GM12873 (cell line): ENCODE data around the gene LRP1B.

Experiments used
- CTCF ChIP-seq: IDR thresholded peaks from 2 replicates; pipeline ENCODE4 v1.5.1; 2012; ENCODE audit warnings: low read depth, mild to moderate bottlenecking, moderate library complexity, low read length, control low read depth; ENCODE audit not compliant: insufficient read depth; ENCODE audit errors: missing control alignments

The LRP1B gene

GRCh38 chr2:140247451-140248195 lies 1883.2 kb downstream of the LRP1B start:
- no peak for TF ChIP-seq CTCF

GRCh38 chr2:140246957-140247356 lies 1883.9 kb downstream of the LRP1B start:
- TF ChIP-seq CTCF: no peak

GRCh38 chr2:140246058-140246457 lies 1884.8 kb downstream of the LRP1B start:
- TF ChIP-seq CTCF: no peak

- no peak for TF ChIP-seq CTCF
These were observed 1887.9 kb downstream of the LRP1B start for GRCh38 chr2:140242889-140243288.

- TF ChIP-seq CTCF: no peak
These were observed 1896.7 kb downstream of the LRP1B start for GRCh38 chr2:140234116-140234515.

GRCh38 chr2:140210963-140211362 lies 1919.9 kb downstream of the LRP1B start:
- TF ChIP-seq CTCF: no peak

GRCh38 chr2:140205093-140205492 lies 1925.7 kb downstream of the LRP1B start:
- TF ChIP-seq CTCF: no peak
